PC-3 (cell line): ENCODE results near the gene SGPL1.

ENCODE experiments used
- EZH2 ChIP-seq: fragments of 300-600 bp; sonication (generic); IDR thresholded peaks from one replicate; pipeline ENCODE4 v1.6.1; 2017; ENCODE audit warnings: antibody characterized with exemption, mild to moderate bottlenecking, low read length; ENCODE audit not compliant: unreplicated experiment
- EZH2phosphoT487 ChIP-seq: fragments of 300-600 bp; sonication (generic); IDR thresholded peaks from 2 replicates; pipeline ENCODE4 v1.6.1; 2018; ENCODE audit warnings: mild to moderate bottlenecking, antibody characterized with exemption, low read length, borderline replicate concordance
- TF ChIP-seq, protein P1 (sequence below): fragments of 300-600 bp; sonication (generic); conservative IDR thresholded peaks from 2 replicates; pipeline ENCODE4 v1.5.1; 2017; ENCODE audit warnings: antibody characterized with exemption, low read depth, mild to moderate bottlenecking, low read length

- no peak for TF ChIP-seq EZH2
- TF ChIP-seq, protein P1, sequence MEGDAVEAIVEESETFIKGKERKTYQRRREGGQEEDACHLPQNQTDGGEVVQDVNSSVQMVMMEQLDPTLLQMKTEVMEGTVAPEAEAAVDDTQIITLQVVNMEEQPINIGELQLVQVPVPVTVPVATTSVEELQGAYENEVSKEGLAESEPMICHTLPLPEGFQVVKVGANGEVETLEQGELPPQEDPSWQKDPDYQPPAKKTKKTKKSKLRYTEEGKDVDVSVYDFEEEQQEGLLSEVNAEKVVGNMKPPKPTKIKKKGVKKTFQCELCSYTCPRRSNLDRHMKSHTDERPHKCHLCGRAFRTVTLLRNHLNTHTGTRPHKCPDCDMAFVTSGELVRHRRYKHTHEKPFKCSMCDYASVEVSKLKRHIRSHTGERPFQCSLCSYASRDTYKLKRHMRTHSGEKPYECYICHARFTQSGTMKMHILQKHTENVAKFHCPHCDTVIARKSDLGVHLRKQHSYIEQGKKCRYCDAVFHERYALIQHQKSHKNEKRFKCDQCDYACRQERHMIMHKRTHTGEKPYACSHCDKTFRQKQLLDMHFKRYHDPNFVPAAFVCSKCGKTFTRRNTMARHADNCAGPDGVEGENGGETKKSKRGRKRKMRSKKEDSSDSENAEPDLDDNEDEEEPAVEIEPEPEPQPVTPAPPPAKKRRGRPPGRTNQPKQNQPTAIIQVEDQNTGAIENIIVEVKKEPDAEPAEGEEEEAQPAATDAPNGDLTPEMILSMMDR, result no peak
- no peak for TF ChIP-seq EZH2phosphoT487
These were observed 45.7 kb upstream of the SGPL1 start for GRCh38 chr10:70770001-70770400.
